Activated CD4-positive, CD25-positive, alpha-beta regulatory T cell treated with anti-CD3 and anti-CD28 coated beads, Interleukin-2, amount 50 U/mL, for 72 hours (primary cell): ENCODE results near the gene EPN2.

Experiments
- DNase-seq: peaks from one replicate; pipeline ENCODE4 v3.0.0; 2021

EPN2 gene

GRCh38 chr17:19296786-19297778, 59.9 kb downstream of the EPN2 start:
- no peak for DNase-seq

- DNase-seq: no peak
Measured at GRCh38 chr17:19298569-19299213, 61.5 kb downstream of the EPN2 start.

GRCh38 chr17:19299214-19299747, 62.1 kb downstream of the EPN2 start:
- no peak for DNase-seq

- no peak for DNase-seq
Measured at GRCh38 chr17:19299866-19300265, 62.7 kb downstream of the EPN2 start.

- no peak for DNase-seq
Measured at GRCh38 chr17:19301274-19301951, 64.2 kb downstream of the EPN2 start.

GRCh38 chr17:19301973-19302372, 64.8 kb downstream of the EPN2 start:
- no peak for DNase-seq

- DNase-seq: no peak
Measured at GRCh38 chr17:19302791-19303331, 65.7 kb downstream of the EPN2 start.

GRCh38 chr17:19303367-19303776, 66.2 kb downstream of the EPN2 start:
- no peak for DNase-seq

GRCh38 chr17:19304209-19304608, 67.0 kb downstream of the EPN2 start:
- no peak for DNase-seq

GRCh38 chr17:19304751-19305150, 67.6 kb downstream of the EPN2 start:
- no peak for DNase-seq

- no peak for DNase-seq
Measured at GRCh38 chr17:19305256-19305655, 68.1 kb downstream of the EPN2 start.

GRCh38 chr17:19305761-19306159, 68.6 kb downstream of the EPN2 start:
- DNase-seq: no peak

GRCh38 chr17:19306160-19307111, 69.3 kb downstream of the EPN2 start:
- DNase-seq: no peak

- no peak for DNase-seq
Measured at GRCh38 chr17:19307521-19307920, 70.4 kb downstream of the EPN2 start.

GRCh38 chr17:19308398-19308797, 71.2 kb downstream of the EPN2 start:
- no peak for DNase-seq

GRCh38 chr17:19309701-19310100, 72.5 kb downstream of the EPN2 start:
- DNase-seq: no peak

GRCh38 chr17:19310151-19310550, 73.0 kb downstream of the EPN2 start:
- DNase-seq: no peak

GRCh38 chr17:19311016-19311415, 73.8 kb downstream of the EPN2 start:
- DNase-seq: no peak

- DNase-seq: no peak
Measured at GRCh38 chr17:19311421-19312215, 74.5 kb downstream of the EPN2 start.

- no peak for DNase-seq
Measured at GRCh38 chr17:19312406-19312805, 75.2 kb downstream of the EPN2 start.
